Measurements from ENCODE around the gene NPDC1. TPM values are rescaled to one million over a fixed set of nuclear protein-coding genes. Genes with fewer than 3 reads are reported as not detected.

Gene NPDC1
- total and polyA plus RNA-seq, 7 donors = 21.4 to 118 (median 60.7) TPM

GRCh38 chr9:137067860-137068538 lies 22.0 kb upstream of the NPDC1 start:
- TF ChIP-seq POLR2A (IDR thresholded peaks at IDR 0.05) = no peak
- TF ChIP-seq POLR2AphosphoS5 (IDR thresholded peaks at IDR 0.05) = no peak
- TF ChIP-seq EP300 (IDR thresholded peaks at IDR 0.05) = no peak
- peak; percentile 50 to 86 (median 77) for TF ChIP-seq CTCF (IDR thresholded peaks at IDR 0.05)
- intact Hi-C loops (cut with DNase I) = loop anchor here (1.0 to 5.0 kb wide), 2 partner anchors 22 to 41 kb away; partner anchors contain the start of genes ABCA2 and NPDC1
- Histone ChIP-seq H3K4me3 (no peak overlapping the region), H3K27me3 (peaks cover 18 to 36% (median 32%) of the 10 kb centered on the region in 3 donors), H3K36me3 (no peaks in the 10 kb centered on the region), H3K27ac (no peak overlapping the region), H3K4me1 (peaks cover 0 to 26% (median 20%) of the 10 kb centered on the region in 4 donors), H3K9me3 (no peaks in the 10 kb centered on the region)
- WGBS, 2 donors = 40 to 55% methylated on average over 12 of the region's 12 CpGs
- peak; percentile 88 for DNase-seq

- H3K27me3 ChIP-seq = peaks cover 18 to 36% (median 32%) of the 10 kb centered on the region in 3 donors
- 86 to 94% methylated on average over 26 of the region's 26 CpGs for WGBS, 2 donors
- H3K4me3 ChIP-seq = no peak overlapping the region
- H3K36me3 ChIP-seq = no peaks in the 10 kb centered on the region
- intact Hi-C loops (cut with DNase I) = loop anchor here (5.0 kb wide), 1 partner anchor 39 kb away; the partner anchor contains the start of gene ABCA2
- peaks cover 0 to 26% (median 18%) of the 10 kb centered on the region in 4 donors for H3K4me1 ChIP-seq
- H3K27ac ChIP-seq = no peak overlapping the region
- no peak for DNase-seq
- no peaks in the 10 kb centered on the region for H3K9me3 ChIP-seq
- TF ChIP-seq EP300 (IDR thresholded peaks at IDR 0.05) (no peak), CTCF (IDR thresholded peaks at IDR 0.05) (no peak), POLR2A (IDR thresholded peaks at IDR 0.05) (no peak), POLR2AphosphoS5 (IDR thresholded peaks at IDR 0.05) (no peak)
These were observed 20.3 kb upstream of the NPDC1 start for GRCh38 chr9:137066096-137066861.

GRCh38 chr9:137065336-137065967 lies 19.5 kb upstream of the NPDC1 start:
- no peak for DNase-seq
- no peaks in the 10 kb centered on the region for H3K36me3 ChIP-seq
- intact Hi-C loops (cut with DNase I) = loop anchor here (5.0 kb wide), 1 partner anchor 38 kb away; the partner anchor contains the start of gene ABCA2
- TF ChIP-seq CTCF (IDR thresholded peaks at IDR 0.05) (no peak), POLR2A (IDR thresholded peaks at IDR 0.05) (no peak), POLR2AphosphoS5 (IDR thresholded peaks at IDR 0.05) (no peak), EP300 (IDR thresholded peaks at IDR 0.05) (no peak)
- WGBS, 2 donors = 93 to 94% methylated on average over 23 of the region's 23 CpGs
- no peak overlapping the region for H3K27ac ChIP-seq
- H3K9me3 ChIP-seq = no peaks in the 10 kb centered on the region
- no peak overlapping the region for H3K4me3 ChIP-seq
- H3K4me1 ChIP-seq = peaks cover 0 to 22% (median 14%) of the 10 kb centered on the region in 4 donors
- peaks cover 18 to 36% (median 32%) of the 10 kb centered on the region in 3 donors for H3K27me3 ChIP-seq

GRCh38 chr9:137064880-137065164 lies 18.8 kb upstream of the NPDC1 start:
- H3K4me1 ChIP-seq = peaks cover 0 to 16% (median 11%) of the 10 kb centered on the region in 4 donors
- H3K4me3 ChIP-seq = no peak overlapping the region
- H3K27ac ChIP-seq = no peak overlapping the region
- H3K27me3 ChIP-seq = peaks cover 13 to 30% (median 26%) of the 10 kb centered on the region in 3 donors
- TF ChIP-seq CTCF (IDR thresholded peaks at IDR 0.05) (no peak), POLR2A (IDR thresholded peaks at IDR 0.05) (no peak), POLR2AphosphoS5 (IDR thresholded peaks at IDR 0.05) (no peak), EP300 (IDR thresholded peaks at IDR 0.05) (no peak)
- intact Hi-C loops (cut with DNase I) = loop anchor here (5.0 kb wide), 1 partner anchor 38 kb away; the partner anchor contains the start of gene ABCA2
- no peaks in the 10 kb centered on the region for H3K36me3 ChIP-seq
- no peaks in the 10 kb centered on the region for H3K9me3 ChIP-seq
- 89 to 94% methylated on average over 12 of the region's 12 CpGs for WGBS, 2 donors
- DNase-seq = no peak

Measured in sigmoid colon (tissue), 7 donors.